ENCODE results near the gene PPP1R12A. TPM values are rescaled to one million over a fixed set of nuclear protein-coding genes. Genes with fewer than 3 reads are reported as not detected.

Gene PPP1R12A
- total RNA-seq, 6 experiments from 2014 or later, result 104 to 122 (median 113) TPM

DNA sequence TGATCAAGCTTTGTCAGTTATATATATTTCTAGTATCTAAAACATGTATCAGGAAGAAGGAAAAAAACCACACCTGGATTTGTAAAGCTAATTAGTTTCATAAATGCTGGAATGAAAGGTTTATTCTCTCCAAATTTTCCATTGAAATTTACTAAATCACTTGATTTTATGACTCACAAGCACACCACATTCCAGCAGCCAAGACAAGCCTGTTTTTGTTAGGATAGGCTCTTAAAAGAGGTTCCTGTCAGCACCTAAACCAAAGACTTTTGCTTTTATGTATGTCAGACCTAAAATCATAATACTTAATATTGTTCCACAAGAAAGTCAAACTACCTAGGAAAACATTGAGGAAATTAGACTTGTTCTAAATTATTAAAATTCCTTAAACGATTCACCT lies 158.8 kb downstream of the PPP1R12A start:
- H3K4me3 Mint-ChIP-seq, result peak overlapping the region; percentile 51
- H3K27ac Mint-ChIP-seq, result peak overlapping the region; percentile 58; the same call in 1 of the 2 replicates
- DNase-seq, result peak; percentile 38
- peaks cover under 1% of the 10 kb centered on the region; the same call in 1 of the 2 replicates for H3K27me3 Mint-ChIP-seq (ENCODE audit: insufficient read depth)
- H3K4me1 Mint-ChIP-seq (ENCODE audit: low read depth), result peaks cover 33% of the 10 kb centered on the region
- TF ChIP-seq, protein P1, sequence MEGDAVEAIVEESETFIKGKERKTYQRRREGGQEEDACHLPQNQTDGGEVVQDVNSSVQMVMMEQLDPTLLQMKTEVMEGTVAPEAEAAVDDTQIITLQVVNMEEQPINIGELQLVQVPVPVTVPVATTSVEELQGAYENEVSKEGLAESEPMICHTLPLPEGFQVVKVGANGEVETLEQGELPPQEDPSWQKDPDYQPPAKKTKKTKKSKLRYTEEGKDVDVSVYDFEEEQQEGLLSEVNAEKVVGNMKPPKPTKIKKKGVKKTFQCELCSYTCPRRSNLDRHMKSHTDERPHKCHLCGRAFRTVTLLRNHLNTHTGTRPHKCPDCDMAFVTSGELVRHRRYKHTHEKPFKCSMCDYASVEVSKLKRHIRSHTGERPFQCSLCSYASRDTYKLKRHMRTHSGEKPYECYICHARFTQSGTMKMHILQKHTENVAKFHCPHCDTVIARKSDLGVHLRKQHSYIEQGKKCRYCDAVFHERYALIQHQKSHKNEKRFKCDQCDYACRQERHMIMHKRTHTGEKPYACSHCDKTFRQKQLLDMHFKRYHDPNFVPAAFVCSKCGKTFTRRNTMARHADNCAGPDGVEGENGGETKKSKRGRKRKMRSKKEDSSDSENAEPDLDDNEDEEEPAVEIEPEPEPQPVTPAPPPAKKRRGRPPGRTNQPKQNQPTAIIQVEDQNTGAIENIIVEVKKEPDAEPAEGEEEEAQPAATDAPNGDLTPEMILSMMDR (IDR thresholded peaks at IDR 0.05), result no peak
- peaks cover 8% of the 10 kb centered on the region; the same call in 1 of the 2 replicates for H3K36me3 Mint-ChIP-seq (ENCODE audit: low read depth)
- H3K9me3 Mint-ChIP-seq, result no peaks in the 10 kb centered on the region

DNA sequence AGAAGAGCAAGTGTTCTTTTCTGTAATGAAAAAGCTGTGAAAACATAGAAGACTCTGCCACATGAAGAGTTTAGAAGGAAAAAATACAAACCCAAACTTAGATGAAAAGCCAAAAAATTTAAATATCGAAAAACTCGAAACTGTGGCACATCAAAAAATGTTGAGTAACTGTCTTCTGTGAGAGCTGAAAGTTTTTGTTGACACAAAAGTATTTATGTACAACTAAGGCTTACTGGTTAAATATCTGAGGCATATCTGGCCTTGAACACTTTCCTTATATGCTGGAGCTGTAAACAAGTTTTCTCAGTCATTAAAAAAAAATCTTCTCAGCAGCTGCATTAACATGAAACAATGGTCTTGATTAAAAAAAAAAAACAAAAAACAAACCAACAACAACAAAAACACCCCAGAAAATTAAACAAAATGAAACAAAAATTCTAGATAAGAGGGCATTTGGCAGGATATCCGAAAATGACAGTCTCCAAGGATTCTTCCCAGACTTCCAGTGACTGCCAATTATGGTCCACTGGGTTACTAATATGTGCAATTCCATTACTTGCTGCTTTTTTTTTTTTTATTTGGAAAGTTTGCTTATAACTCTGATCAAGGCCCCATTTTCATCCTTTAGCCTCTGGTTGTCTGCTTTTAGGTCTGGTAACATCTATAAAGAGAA lies 159.4 kb downstream of the PPP1R12A start:
- Mint-ChIP-seq H3K27ac (peak overlapping the region; percentile 73), H3K36me3 (ENCODE audit: low read depth) (peaks cover 8% of the 10 kb centered on the region; the same call in 1 of the 2 replicates), H3K27me3 (ENCODE audit: insufficient read depth) (peaks cover 3% of the 10 kb centered on the region; the same call in 1 of the 2 replicates), H3K4me3 (no peak overlapping the region; the same call in 1 of the 2 replicates), H3K4me1 (ENCODE audit: low read depth) (peaks cover 33% of the 10 kb centered on the region), H3K9me3 (no peaks in the 10 kb centered on the region)
- no peak for DNase-seq
- TF ChIP-seq, protein P1 (IDR thresholded peaks at IDR 0.05), result no peak

DNA sequence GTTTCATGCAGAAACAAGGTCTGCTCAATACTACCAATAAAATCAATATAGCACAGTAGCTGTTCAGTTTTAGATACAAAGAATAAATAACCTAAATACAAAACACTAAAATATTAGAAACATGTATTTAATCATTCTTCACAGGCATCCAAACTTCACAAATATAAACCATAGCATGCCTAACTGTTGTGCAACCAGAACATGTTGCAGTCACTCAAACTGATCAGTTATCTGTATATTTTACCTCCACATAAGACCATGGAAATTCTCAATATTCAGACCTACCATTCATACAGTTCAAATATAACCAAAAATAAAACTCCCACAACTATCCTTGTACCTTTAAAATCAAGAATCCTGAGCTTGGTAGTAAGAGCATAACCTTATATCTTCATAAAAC lies 161.0 kb downstream of the PPP1R12A start:
- DNase-seq, result no peak
- TF ChIP-seq, protein P1 (IDR thresholded peaks at IDR 0.05), result no peak
- Mint-ChIP-seq H3K4me3 (no peak overlapping the region), H3K4me1 (ENCODE audit: low read depth) (peaks cover 30% of the 10 kb centered on the region), H3K27ac (no peak overlapping the region), H3K9me3 (no peaks in the 10 kb centered on the region), H3K36me3 (ENCODE audit: low read depth) (peaks cover 8% of the 10 kb centered on the region; the same call in 1 of the 2 replicates), H3K27me3 (ENCODE audit: insufficient read depth) (peaks cover 3% of the 10 kb centered on the region; the same call in 1 of the 2 replicates)

DNA sequence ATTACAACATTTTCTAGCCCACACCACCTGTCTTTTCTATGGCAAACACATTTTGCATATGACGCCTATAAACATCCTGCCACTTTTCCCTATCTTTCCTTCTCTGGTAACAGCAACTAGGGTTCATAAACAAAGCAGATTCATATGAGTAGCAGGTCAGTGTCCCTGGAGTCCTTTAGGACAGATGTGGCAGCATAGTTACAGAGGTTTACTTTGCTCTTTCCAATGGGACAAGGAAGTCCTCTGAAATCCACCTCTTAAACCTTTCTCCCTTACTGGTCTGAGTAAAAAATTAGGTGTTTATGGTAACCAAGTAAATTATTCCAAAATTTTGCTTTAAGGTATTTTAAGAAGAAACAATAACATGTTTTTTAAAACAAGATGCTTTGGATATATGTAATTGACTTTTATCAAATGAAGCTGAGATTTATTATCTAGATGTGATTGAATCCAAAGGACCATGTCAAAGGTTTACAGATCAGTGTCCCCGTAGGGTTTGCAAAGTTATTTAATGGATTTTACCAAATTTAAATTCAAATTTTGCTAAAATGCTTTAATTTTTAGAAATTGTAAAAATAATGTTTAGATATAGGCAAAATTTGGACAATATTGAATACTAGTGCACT lies 164.9 kb downstream of the PPP1R12A start:
- Mint-ChIP-seq H3K4me1 (ENCODE audit: low read depth) (peaks cover 34% of the 10 kb centered on the region), H3K27ac (no peak overlapping the region), H3K4me3 (no peak overlapping the region), H3K27me3 (ENCODE audit: insufficient read depth) (peaks cover 3% of the 10 kb centered on the region; the same call in 1 of the 2 replicates), H3K36me3 (ENCODE audit: low read depth) (peaks cover under 1% of the 10 kb centered on the region; the same call in 1 of the 2 replicates), H3K9me3 (no peaks in the 10 kb centered on the region)
- DNase-seq, result no peak
- TF ChIP-seq, protein P1 (IDR thresholded peaks at IDR 0.05), result no peak

DNA sequence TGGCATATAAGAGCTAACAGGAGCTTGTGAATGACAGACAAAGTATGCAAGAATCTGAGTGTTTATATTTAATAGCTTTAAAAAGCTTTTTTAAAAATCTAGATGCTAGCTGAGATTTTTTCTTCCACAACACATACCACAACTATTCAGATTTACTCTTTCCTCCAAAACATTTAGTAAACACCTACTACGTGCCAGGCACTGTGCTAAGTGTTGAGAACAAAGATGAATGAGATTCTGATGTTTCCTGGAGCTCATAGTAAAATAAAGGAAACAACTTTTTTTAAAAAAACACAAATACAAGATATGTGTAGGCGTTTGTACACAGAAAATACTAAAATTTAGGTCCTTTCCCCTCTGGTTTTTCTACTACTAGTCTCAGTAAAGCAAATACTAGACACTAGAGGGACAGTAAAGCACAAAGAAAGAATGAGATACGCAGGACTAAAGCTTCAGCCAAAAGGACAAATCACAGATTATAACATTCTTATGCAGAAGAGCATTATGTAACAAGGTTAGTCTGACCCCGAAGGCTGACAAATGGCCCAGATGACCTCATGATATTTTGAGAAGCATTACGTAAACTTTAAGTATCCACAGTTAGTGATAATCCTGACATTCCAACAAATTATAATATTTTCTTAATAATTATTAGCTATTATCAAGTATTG lies 165.6 kb downstream of the PPP1R12A start:
- TF ChIP-seq, protein P1 (IDR thresholded peaks at IDR 0.05), result no peak
- Mint-ChIP-seq H3K27me3 (ENCODE audit: insufficient read depth) (peaks cover 3% of the 10 kb centered on the region; the same call in 1 of the 2 replicates), H3K36me3 (ENCODE audit: low read depth) (no peaks in the 10 kb centered on the region), H3K4me3 (no peak overlapping the region), H3K27ac (no peak overlapping the region), H3K4me1 (ENCODE audit: low read depth) (peaks cover 38% of the 10 kb centered on the region), H3K9me3 (no peaks in the 10 kb centered on the region)
- DNase-seq, result no peak

Data from HFFc6 (cell line).